WTC11 (cell line): ENCODE data around the gene SPOCK1. TPM values are rescaled to one million over a fixed set of nuclear protein-coding genes. Genes with fewer than 3 reads are reported as not detected.

ENCODE experiments used
- ATAC-seq: fragments of 200-7000 bp; cut with Tn5 transposase; 2 replicates; pipeline ENCODE4 v1.10.0; 2021; ENCODE audit warnings: mild to moderate bottlenecking, moderate library complexity
- CTCF ChIA-PET: fragments of 300-600 bp; sonication (Branson Sonifier 250); formaldehyde crosslinking; loops from one replicate; lab custom pipeline; 2021; ENCODE audit warnings: antibody characterized with exemption; lab: Charles Lee
- POLR2A ChIA-PET: fragments of 350-600 bp; sonication (Branson Sonifier 250); formaldehyde crosslinking; loops from one replicate; lab custom pipeline; 2021; ENCODE audit warnings: antibody characterized with exemption; lab: Charles Lee
- DNase-seq: peaks from one replicate; pipeline ENCODE4 v3.0.0; 2021; ENCODE audit warnings: low spot score
- H3K27ac Mint-ChIP-seq: 2 replicates; pipeline ENCODE4 v1.8.0; 2021; ENCODE audit warnings: mixed read lengths
- H3K27me3 Mint-ChIP-seq: 2 replicates; pipeline ENCODE4 v1.8.0; 2021; ENCODE audit warnings: low read depth, mild to moderate bottlenecking, moderate library complexity, mixed read lengths
- H3K36me3 Mint-ChIP-seq: 2 replicates; pipeline ENCODE4 v1.8.0; 2021; ENCODE audit warnings: mixed read lengths
- H3K4me1 Mint-ChIP-seq: 2 replicates; pipeline ENCODE4 v1.8.0; 2022; ENCODE audit warnings: mixed read lengths
- H3K4me3 Mint-ChIP-seq: 2 replicates; pipeline ENCODE4 v1.8.0; 2021; ENCODE audit warnings: mild to moderate bottlenecking, moderate library complexity, mixed read lengths
- H3K9me3 Mint-ChIP-seq: 2 replicates; pipeline ENCODE4 v1.8.0; 2021; ENCODE audit warnings: mixed read lengths
- ATF1 ChIP-seq: sonication (generic); formaldehyde crosslinking; IDR thresholded peaks from 2 replicates; pipeline ENCODE4 v1.8.1; 2023; ENCODE audit warnings: mild to moderate bottlenecking, moderate library complexity, missing genetic modification reagents
- CDX4 ChIP-seq: fragments of 250-450 bp; sonication (Bioruptor Pico); IDR thresholded peaks from 2 replicates; pipeline ENCODE4 v1.9.0; 2021; ENCODE audit warnings: moderate library complexity, mild to moderate bottlenecking, inconsistent platforms, borderline replicate concordance
- CREM ChIP-seq: sonication (generic); formaldehyde crosslinking; IDR thresholded peaks from 2 replicates; pipeline ENCODE4 v1.8.1; 2022; ENCODE audit warnings: mild to moderate bottlenecking, missing genetic modification reagents, moderate library complexity
- E2F1 ChIP-seq: sonication (generic); formaldehyde crosslinking; IDR thresholded peaks from 2 replicates; pipeline ENCODE4 v1.8.0; 2022; ENCODE audit warnings: mild to moderate bottlenecking, missing genetic modification reagents
- ERG ChIP-seq: fragments of 250-450 bp; sonication (Bioruptor Pico); IDR thresholded peaks from 2 replicates; pipeline ENCODE4 v1.8.0; 2021; ENCODE audit warnings: mild to moderate bottlenecking
- FOXJ3 ChIP-seq: sonication (generic); formaldehyde crosslinking; IDR thresholded peaks from 2 replicates; pipeline ENCODE4 v1.9.0; 2021; ENCODE audit warnings: missing genetic modification reagents, mild to moderate bottlenecking, borderline replicate concordance
- KAT7 ChIP-seq: sonication (generic); formaldehyde crosslinking; IDR thresholded peaks from 2 replicates; pipeline ENCODE4 v1.8.1; 2023; ENCODE audit warnings: missing genetic modification reagents, mild to moderate bottlenecking, borderline replicate concordance
- PRRX2 ChIP-seq: fragments of 250-450 bp; sonication (Bioruptor Pico); IDR thresholded peaks from 2 replicates; pipeline ENCODE4 v1.8.0; 2021; ENCODE audit warnings: mild to moderate bottlenecking
- TP53 ChIP-seq: sonication (generic); formaldehyde crosslinking; IDR thresholded peaks from 2 replicates; pipeline ENCODE4 v1.8.1; 2023; ENCODE audit warnings: mild to moderate bottlenecking, missing genetic modification reagents
- ZBTB43 ChIP-seq: sonication (generic); formaldehyde crosslinking; IDR thresholded peaks from 2 replicates; pipeline ENCODE4 v1.8.1; 2023; ENCODE audit warnings: mild to moderate bottlenecking, missing genetic modification reagents
- ZNF138 ChIP-seq: sonication (generic); formaldehyde crosslinking; conservative IDR thresholded peaks from 2 replicates; pipeline ENCODE4 v1.8.1; 2022; ENCODE audit warnings: mild to moderate bottlenecking, moderate library complexity, missing genetic modification reagents
- ZNF416 ChIP-seq: fragments of 250-450 bp; sonication (Bioruptor Pico); IDR thresholded peaks from 2 replicates; pipeline ENCODE4 v1.9.0; 2021; ENCODE audit warnings: mild to moderate bottlenecking, inconsistent platforms
- ZNF671 ChIP-seq: fragments of 250-450 bp; sonication (Bioruptor Pico); IDR thresholded peaks from 2 replicates; pipeline ENCODE4 v1.8.0; 2021; ENCODE audit warnings: mild to moderate bottlenecking
- total RNA-seq: library from RNA; stranded (reverse); gene quantifications from 3 replicates; pipeline ENCODE4 v1.2.3, GENCODE V29; 2021
- TF ChIP-seq, protein P1 (sequence below): sonication (generic); formaldehyde crosslinking; IDR thresholded peaks from 2 replicates; pipeline ENCODE4 v1.8.1; 2023; ENCODE audit warnings: mild to moderate bottlenecking, missing genetic modification reagents, moderate library complexity
- TF ChIP-seq, protein P2 (sequence below): sonication (generic); formaldehyde crosslinking; conservative IDR thresholded peaks from 2 replicates; pipeline ENCODE4 v1.8.1; 2023; ENCODE audit warnings: mild to moderate bottlenecking, low read depth, missing genetic modification reagents, moderate library complexity
- TF ChIP-seq, protein P3 (sequence below): sonication (generic); formaldehyde crosslinking; IDR thresholded peaks from 2 replicates; pipeline ENCODE4 v1.8.1; 2023; ENCODE audit warnings: mild to moderate bottlenecking, missing genetic modification reagents
- TF ChIP-seq, protein P4 (sequence below): sonication (generic); formaldehyde crosslinking; IDR thresholded peaks from 2 replicates; pipeline ENCODE4 v1.8.0; 2023; ENCODE audit warnings: missing genetic modification reagents, mild to moderate bottlenecking, borderline replicate concordance
- TF ChIP-seq, protein P5 (sequence below): sonication (generic); formaldehyde crosslinking; IDR thresholded peaks from 2 replicates; pipeline ENCODE4 v1.8.1; 2022; ENCODE audit warnings: mild to moderate bottlenecking, missing genetic modification reagents, moderate library complexity, borderline replicate concordance
- TF ChIP-seq, protein P6 (sequence below): sonication (generic); formaldehyde crosslinking; conservative IDR thresholded peaks from 2 replicates; pipeline ENCODE4 v1.8.1; 2022; ENCODE audit warnings: mild to moderate bottlenecking, missing genetic modification reagents

SPOCK1 gene
- total RNA-seq, 1 experiment from 2014 or later = 15.2 TPM

DNA sequence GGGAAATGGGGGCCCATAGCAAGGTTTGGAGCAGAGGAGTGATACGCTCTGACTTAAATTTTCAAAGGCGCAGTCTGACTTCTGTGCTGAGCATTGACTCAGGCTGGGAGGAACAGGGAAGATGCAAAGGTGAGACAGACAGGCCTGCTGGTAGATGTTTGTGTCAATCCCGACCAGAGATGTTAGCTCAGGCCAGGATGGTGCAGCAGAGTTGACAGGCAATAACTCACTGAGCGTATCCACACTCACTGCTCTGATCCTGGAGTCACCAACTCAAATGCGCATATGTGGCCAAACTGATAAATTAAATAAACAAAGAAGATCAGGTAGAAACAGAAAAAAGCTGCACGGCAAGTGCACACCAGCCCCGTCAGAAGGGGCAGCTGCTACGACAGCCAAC lies 95.3 kb downstream of the SPOCK1 start:
- no peak overlapping the region for H3K27ac Mint-ChIP-seq
- TF ChIP-seq, protein P1, sequence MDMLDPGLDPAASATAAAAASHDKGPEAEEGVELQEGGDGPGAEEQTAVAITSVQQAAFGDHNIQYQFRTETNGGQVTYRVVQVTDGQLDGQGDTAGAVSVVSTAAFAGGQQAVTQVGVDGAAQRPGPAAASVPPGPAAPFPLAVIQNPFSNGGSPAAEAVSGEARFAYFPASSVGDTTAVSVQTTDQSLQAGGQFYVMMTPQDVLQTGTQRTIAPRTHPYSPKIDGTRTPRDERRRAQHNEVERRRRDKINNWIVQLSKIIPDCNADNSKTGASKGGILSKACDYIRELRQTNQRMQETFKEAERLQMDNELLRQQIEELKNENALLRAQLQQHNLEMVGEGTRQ (CRISPR knock-in tag) = no peak
- TF ChIP-seq ZNF671 (CRISPR knock-in tag) (no peak), ZNF416 (CRISPR knock-in tag) (no peak), CREM (CRISPR knock-in tag) (no peak), CDX4 (CRISPR knock-in tag) (no peak), TP53 (no peak), PRRX2 (CRISPR knock-in tag) (no peak), ZBTB43 (CRISPR knock-in tag) (no peak), ERG (no peak), ATF1 (CRISPR knock-in tag) (no peak), FOXJ3 (CRISPR knock-in tag) (no peak), ZNF138 (CRISPR knock-in tag) (no peak), KAT7 (no peak), E2F1 (CRISPR knock-in tag) (no peak)
- TF ChIP-seq, protein P2, sequence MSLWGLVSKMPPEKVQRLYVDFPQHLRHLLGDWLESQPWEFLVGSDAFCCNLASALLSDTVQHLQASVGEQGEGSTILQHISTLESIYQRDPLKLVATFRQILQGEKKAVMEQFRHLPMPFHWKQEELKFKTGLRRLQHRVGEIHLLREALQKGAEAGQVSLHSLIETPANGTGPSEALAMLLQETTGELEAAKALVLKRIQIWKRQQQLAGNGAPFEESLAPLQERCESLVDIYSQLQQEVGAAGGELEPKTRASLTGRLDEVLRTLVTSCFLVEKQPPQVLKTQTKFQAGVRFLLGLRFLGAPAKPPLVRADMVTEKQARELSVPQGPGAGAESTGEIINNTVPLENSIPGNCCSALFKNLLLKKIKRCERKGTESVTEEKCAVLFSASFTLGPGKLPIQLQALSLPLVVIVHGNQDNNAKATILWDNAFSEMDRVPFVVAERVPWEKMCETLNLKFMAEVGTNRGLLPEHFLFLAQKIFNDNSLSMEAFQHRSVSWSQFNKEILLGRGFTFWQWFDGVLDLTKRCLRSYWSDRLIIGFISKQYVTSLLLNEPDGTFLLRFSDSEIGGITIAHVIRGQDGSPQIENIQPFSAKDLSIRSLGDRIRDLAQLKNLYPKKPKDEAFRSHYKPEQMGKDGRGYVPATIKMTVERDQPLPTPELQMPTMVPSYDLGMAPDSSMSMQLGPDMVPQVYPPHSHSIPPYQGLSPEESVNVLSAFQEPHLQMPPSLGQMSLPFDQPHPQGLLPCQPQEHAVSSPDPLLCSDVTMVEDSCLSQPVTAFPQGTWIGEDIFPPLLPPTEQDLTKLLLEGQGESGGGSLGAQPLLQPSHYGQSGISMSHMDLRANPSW (CRISPR knock-in tag) = no peak
- TF ChIP-seq, protein P3, sequence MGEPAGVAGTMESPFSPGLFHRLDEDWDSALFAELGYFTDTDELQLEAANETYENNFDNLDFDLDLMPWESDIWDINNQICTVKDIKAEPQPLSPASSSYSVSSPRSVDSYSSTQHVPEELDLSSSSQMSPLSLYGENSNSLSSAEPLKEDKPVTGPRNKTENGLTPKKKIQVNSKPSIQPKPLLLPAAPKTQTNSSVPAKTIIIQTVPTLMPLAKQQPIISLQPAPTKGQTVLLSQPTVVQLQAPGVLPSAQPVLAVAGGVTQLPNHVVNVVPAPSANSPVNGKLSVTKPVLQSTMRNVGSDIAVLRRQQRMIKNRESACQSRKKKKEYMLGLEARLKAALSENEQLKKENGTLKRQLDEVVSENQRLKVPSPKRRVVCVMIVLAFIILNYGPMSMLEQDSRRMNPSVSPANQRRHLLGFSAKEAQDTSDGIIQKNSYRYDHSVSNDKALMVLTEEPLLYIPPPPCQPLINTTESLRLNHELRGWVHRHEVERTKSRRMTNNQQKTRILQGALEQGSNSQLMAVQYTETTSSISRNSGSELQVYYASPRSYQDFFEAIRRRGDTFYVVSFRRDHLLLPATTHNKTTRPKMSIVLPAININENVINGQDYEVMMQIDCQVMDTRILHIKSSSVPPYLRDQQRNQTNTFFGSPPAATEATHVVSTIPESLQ (CRISPR knock-in tag) = no peak
- TF ChIP-seq, protein P4, sequence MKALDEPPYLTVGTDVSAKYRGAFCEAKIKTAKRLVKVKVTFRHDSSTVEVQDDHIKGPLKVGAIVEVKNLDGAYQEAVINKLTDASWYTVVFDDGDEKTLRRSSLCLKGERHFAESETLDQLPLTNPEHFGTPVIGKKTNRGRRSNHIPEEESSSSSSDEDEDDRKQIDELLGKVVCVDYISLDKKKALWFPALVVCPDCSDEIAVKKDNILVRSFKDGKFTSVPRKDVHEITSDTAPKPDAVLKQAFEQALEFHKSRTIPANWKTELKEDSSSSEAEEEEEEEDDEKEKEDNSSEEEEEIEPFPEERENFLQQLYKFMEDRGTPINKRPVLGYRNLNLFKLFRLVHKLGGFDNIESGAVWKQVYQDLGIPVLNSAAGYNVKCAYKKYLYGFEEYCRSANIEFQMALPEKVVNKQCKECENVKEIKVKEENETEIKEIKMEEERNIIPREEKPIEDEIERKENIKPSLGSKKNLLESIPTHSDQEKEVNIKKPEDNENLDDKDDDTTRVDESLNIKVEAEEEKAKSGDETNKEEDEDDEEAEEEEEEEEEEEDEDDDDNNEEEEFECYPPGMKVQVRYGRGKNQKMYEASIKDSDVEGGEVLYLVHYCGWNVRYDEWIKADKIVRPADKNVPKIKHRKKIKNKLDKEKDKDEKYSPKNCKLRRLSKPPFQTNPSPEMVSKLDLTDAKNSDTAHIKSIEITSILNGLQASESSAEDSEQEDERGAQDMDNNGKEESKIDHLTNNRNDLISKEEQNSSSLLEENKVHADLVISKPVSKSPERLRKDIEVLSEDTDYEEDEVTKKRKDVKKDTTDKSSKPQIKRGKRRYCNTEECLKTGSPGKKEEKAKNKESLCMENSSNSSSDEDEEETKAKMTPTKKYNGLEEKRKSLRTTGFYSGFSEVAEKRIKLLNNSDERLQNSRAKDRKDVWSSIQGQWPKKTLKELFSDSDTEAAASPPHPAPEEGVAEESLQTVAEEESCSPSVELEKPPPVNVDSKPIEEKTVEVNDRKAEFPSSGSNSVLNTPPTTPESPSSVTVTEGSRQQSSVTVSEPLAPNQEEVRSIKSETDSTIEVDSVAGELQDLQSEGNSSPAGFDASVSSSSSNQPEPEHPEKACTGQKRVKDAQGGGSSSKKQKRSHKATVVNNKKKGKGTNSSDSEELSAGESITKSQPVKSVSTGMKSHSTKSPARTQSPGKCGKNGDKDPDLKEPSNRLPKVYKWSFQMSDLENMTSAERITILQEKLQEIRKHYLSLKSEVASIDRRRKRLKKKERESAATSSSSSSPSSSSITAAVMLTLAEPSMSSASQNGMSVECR (CRISPR knock-in tag) = no peak
- TF ChIP-seq, protein P5, sequence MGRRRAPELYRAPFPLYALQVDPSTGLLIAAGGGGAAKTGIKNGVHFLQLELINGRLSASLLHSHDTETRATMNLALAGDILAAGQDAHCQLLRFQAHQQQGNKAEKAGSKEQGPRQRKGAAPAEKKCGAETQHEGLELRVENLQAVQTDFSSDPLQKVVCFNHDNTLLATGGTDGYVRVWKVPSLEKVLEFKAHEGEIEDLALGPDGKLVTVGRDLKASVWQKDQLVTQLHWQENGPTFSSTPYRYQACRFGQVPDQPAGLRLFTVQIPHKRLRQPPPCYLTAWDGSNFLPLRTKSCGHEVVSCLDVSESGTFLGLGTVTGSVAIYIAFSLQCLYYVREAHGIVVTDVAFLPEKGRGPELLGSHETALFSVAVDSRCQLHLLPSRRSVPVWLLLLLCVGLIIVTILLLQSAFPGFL (CRISPR knock-in tag) = no peak
- TF ChIP-seq, protein P6, sequence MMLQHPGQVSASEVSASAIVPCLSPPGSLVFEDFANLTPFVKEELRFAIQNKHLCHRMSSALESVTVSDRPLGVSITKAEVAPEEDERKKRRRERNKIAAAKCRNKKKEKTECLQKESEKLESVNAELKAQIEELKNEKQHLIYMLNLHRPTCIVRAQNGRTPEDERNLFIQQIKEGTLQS (CRISPR knock-in tag) = no peak
- TF ChIP-seq, all 79 proteins: peak for 0
- DNase-seq (no peak), ATAC-seq (no peak)
- Mint-ChIP-seq H3K27me3 (no peaks in the 10 kb centered on the region), H3K4me3 (no peak overlapping the region), H3K36me3 (no peaks in the 10 kb centered on the region), H3K9me3 (no peaks in the 10 kb centered on the region), H3K4me1 (no peaks in the 10 kb centered on the region)
- ChIA-PET POLR2A (no interaction called here), CTCF (interaction anchor here (1.7 kb wide), 1 partner anchor 59 kb away, joined by 11 read pairs; no protein-coding TSS in a partner anchor)
